Stomach (tissue), 9 donors: ENCODE results near the gene ZBED6. TPM values are rescaled to one million over a fixed set of nuclear protein-coding genes. Genes with fewer than 3 reads are reported as not detected.

ENCODE experiments used
- DNase-seq, 2 donors: peaks; one replicate each; pipeline versions ENCODE4 v3.0.0 to v3.0.0-alpha.2; 2013 to 2019
- H3K27ac ChIP-seq, 5 donors: fragments of 200-600 bp in 4 of 5; sonication (generic) in 4 of 5; one replicate each; pipeline ENCODE4 v1.5.1; 2013 to 2019; ENCODE audit warnings: mild to moderate bottlenecking in 1 of 5, moderate library complexity in 1 of 5
- H3K27me3 ChIP-seq, 3 donors: fragments of 200-600 bp; sonication (generic); one replicate each; pipeline ENCODE4 v1.5.1; 2017 to 2019; ENCODE audit warnings: mixed run types in 1 of 3
- H3K36me3 ChIP-seq, 4 donors: fragments of 200-600 bp; sonication (generic); 1 replicate in 3 of 4; 2 replicates in 1 of 4; pipeline ENCODE4 v1.5.1; 2016 to 2019
- H3K4me1 ChIP-seq, 4 donors: fragments of 200-600 bp; sonication (generic); one replicate each; pipeline ENCODE4 v1.5.1; 2016 to 2019
- H3K4me3 ChIP-seq, 4 donors: fragments of 200-600 bp; sonication (generic) in 3 of 4; one replicate each; pipeline ENCODE4 v1.5.1; 2016 to 2019; ENCODE audit warnings: mild to moderate bottlenecking in 1 of 4
- H3K9me3 ChIP-seq, 4 donors: fragments of 200-600 bp; sonication (generic); one replicate each; pipeline ENCODE4 v1.5.1; 2016 to 2019
- EP300 ChIP-seq: sonication (generic); formaldehyde crosslinking; IDR thresholded peaks from one replicate; pipeline ENCODE4 v1.6.1; 2017; ENCODE audit warnings: antibody characterized with exemption
- POLR2A ChIP-seq, 4 donors: fragments of 450-650 bp; IDR thresholded peaks; one replicate each; pipeline ENCODE4 v1.6.1; 2016; ENCODE audit warnings: antibody characterized with exemption in 4 of 4, control low read depth in 2 of 4, mild to moderate bottlenecking in 1 of 4, moderate library complexity in 1 of 4
- POLR2AphosphoS5 ChIP-seq, 3 donors: sonication (generic); formaldehyde crosslinking; IDR thresholded peaks; one replicate each; pipeline ENCODE4 v1.6.1; 2016; ENCODE audit warnings: antibody characterized with exemption in 3 of 3
- WGBS, 5 donors: extraction: QIAGEN DNeasy Blood & Tissue Kit in 3 of 5; methylation state at CpG; one replicate each; pipeline versions ENCODE4 v1.1.5 to v1.1.7; 2013 to 2018; 5-methylcytosine and 5-hydroxymethylcytosine counted together
- intact Hi-C: fragments of 100-400 bp; cut with DNase I; formaldehyde crosslinking; loops from one replicate; pipeline ENCODE4 v1.15.1; 2023; ENCODE audit warnings: low total_unique reads
- polyA plus RNA-seq, 3 donors: library from polyadenylated mRNA; stranded (reverse); fragments of 200-250 nt; gene quantifications; one replicate each; pipeline ENCODE4 v1.2.3, GENCODE V29; 2013
- total RNA-seq, 5 donors: library from RNA; depleted of rRNA; stranded (reverse); fragments of >200 nt; gene quantifications; one replicate each; pipeline versions ENCODE4 v1.1.0 to v1.2.3, GENCODE V29; 2014 to 2016
- TF ChIP-seq, protein P1 (sequence below), 7 experiments: fragments of 450-650 bp in 4 of 7; fragments of 200-600 bp in 3 of 7; sonication (generic) in 3 of 7; IDR thresholded peaks; one replicate each; pipeline ENCODE4 v1.5.1; 2016 to 2019; ENCODE audit warnings: antibody characterized with exemption in 7 of 7, control low read depth in 2 of 7, mild to moderate bottlenecking in 1 of 7
- donor health status: healthy with polysubstance abuse.
- donor health status: Bipolar disorder and iron deficiency.
- donor health status: healthy.

Gene ZBED6
- total and polyA plus RNA-seq, 8 donors: 0.13 to 38.6 (median 15.4) TPM

DNA sequence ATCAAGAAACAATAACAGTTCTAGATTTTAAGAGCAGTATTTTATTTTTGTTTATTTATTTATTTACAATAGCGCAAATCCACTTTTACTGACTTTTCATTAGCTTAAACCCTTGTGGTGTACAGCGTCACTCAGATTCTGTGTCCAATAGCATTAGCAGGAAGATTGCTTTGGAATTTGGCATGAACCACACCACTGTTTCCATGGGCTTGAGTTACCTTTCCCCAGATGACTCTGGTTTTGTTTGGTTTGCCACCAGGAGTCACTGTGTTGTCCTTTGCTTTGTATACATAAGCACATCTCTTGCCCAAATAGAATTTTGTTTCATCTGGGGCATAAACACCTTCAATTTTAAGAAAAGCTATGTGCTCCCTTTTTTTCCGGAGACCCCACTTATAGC, 40.1 kb downstream of the ZBED6 start:
- TF ChIP-seq POLR2A (IDR thresholded peaks at IDR 0.05) (no peak), POLR2AphosphoS5 (IDR thresholded peaks at IDR 0.05) (no peak), EP300 (no peak)
- TF ChIP-seq, protein P1, sequence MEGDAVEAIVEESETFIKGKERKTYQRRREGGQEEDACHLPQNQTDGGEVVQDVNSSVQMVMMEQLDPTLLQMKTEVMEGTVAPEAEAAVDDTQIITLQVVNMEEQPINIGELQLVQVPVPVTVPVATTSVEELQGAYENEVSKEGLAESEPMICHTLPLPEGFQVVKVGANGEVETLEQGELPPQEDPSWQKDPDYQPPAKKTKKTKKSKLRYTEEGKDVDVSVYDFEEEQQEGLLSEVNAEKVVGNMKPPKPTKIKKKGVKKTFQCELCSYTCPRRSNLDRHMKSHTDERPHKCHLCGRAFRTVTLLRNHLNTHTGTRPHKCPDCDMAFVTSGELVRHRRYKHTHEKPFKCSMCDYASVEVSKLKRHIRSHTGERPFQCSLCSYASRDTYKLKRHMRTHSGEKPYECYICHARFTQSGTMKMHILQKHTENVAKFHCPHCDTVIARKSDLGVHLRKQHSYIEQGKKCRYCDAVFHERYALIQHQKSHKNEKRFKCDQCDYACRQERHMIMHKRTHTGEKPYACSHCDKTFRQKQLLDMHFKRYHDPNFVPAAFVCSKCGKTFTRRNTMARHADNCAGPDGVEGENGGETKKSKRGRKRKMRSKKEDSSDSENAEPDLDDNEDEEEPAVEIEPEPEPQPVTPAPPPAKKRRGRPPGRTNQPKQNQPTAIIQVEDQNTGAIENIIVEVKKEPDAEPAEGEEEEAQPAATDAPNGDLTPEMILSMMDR (IDR thresholded peaks at IDR 0.05): no peak
- WGBS, 5 donors: 96 to 99% (median 98%) methylated on average over 3 of the region's 3 CpGs
- Histone ChIP-seq H3K9me3 (no peaks in the 10 kb centered on the region), H3K27ac (no peak overlapping the region), H3K36me3 (peaks cover 72 to 100% (median 100%) of the 10 kb centered on the region in 4 donors), H3K4me3 (no peak overlapping the region), H3K4me1 (no peaks in the 10 kb centered on the region), H3K27me3 (no peaks in the 10 kb centered on the region)
- intact Hi-C loops: no loop called here
- no peak for DNase-seq

DNA sequence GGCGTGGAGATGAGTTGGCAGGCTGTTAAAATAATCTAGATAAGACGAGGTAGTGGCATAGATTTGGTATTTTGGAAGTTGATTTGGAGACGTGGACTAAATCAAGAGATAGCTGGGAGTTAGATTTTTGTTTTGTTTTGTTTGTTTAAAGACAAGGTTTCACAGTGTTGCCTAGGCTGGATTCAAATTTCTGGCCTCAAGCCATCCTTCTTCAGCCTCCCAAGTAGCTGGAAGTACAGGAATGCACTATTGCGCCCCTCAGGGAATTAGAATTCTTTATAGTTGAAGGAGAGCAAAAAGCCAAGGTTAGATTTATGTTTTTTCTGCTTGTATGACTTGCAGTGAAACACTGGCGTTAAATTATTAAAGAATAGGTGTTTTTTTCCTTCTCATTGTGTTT, 43.7 kb downstream of the ZBED6 start:
- intact Hi-C loops: no loop called here
- 51 to 62% (median 58%) methylated on average over 5 of the region's 5 CpGs for WGBS, 5 donors
- H3K27ac ChIP-seq: no peak overlapping the region
- TF ChIP-seq EP300 (no peak), POLR2AphosphoS5 (IDR thresholded peaks at IDR 0.05) (no peak), POLR2A (IDR thresholded peaks at IDR 0.05) (no peak)
- TF ChIP-seq, protein P1 (IDR thresholded peaks at IDR 0.05): no peak
- DNase-seq: peak in 1 of 2 donors; percentile 46
- no peak overlapping the region for H3K4me3 ChIP-seq
- H3K4me1 ChIP-seq: no peaks in the 10 kb centered on the region
- no peaks in the 10 kb centered on the region for H3K9me3 ChIP-seq
- H3K27me3 ChIP-seq: no peaks in the 10 kb centered on the region
- H3K36me3 ChIP-seq: peaks cover 62 to 100% (median 99%) of the 10 kb centered on the region in 4 donors

DNA sequence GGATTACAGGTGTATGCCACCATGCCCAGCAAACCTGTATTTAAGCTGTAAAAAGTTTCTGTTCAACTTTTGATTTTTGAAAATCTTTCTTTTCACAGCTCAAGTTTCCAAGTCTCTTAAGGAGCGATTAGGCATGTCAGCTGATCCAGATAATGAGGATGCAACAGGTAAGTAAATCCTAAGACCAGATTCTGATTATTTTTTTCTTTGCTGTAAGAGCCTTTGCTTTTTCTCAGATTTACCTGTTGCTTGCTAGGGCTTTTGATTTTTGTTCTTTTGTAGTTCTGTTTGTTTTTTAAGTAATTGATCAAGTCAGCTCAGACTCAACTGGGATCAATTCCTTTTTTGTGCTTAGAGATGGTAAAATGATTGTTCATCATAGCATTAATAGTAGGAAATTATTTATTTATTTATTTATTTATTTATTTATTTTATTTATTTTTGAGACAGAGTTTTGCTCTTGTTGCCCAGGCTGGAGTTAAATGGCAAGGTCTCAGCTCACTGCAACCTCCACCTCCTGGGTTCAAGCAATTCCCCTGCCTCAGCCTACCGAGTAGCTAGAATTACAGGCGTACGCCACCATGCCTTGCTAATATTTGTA, 44.9 kb downstream of the ZBED6 start:
- 96 to 100% (median 98%) methylated on average over 4 of the region's 4 CpGs for WGBS, 5 donors
- no peak overlapping the region for H3K4me3 ChIP-seq
- TF ChIP-seq EP300: no peak
- TF ChIP-seq, protein P1 (IDR thresholded peaks at IDR 0.05): no peak
- no peak for TF ChIP-seq POLR2AphosphoS5 (IDR thresholded peaks at IDR 0.05)
- no peak for TF ChIP-seq POLR2A (IDR thresholded peaks at IDR 0.05)
- H3K4me1 ChIP-seq: no peaks in the 10 kb centered on the region
- H3K9me3 ChIP-seq: no peaks in the 10 kb centered on the region
- H3K36me3 ChIP-seq: peaks cover 52 to 100% (median 99%) of the 10 kb centered on the region in 4 donors
- no peak for DNase-seq
- intact Hi-C loops: no loop called here
- H3K27me3 ChIP-seq: no peaks in the 10 kb centered on the region
- H3K27ac ChIP-seq: no peak overlapping the region

DNA sequence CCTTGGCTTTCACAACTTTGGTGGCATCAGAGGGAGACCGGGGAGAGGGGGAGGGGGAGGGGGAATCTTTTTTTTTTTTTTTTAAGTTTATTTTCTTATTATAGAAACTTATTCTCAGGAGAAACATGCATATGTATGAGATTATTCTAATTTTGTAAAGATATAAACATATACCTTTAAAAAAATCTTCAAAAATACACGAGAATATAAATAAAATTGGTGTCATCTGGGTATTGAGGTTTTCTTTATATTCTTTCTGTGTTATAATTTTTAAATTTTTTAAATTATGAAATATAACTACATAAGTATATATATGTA, 47.1 kb downstream of the ZBED6 start:
- Histone ChIP-seq H3K27me3 (no peaks in the 10 kb centered on the region), H3K4me3 (no peak overlapping the region), H3K27ac (no peak overlapping the region), H3K9me3 (no peaks in the 10 kb centered on the region), H3K36me3 (peaks cover 50 to 100% (median 99%) of the 10 kb centered on the region in 4 donors), H3K4me1 (no peaks in the 10 kb centered on the region)
- no peak for DNase-seq
- intact Hi-C loops: no loop called here
- TF ChIP-seq POLR2AphosphoS5 (IDR thresholded peaks at IDR 0.05): no peak
- TF ChIP-seq EP300: no peak
- TF ChIP-seq POLR2A (IDR thresholded peaks at IDR 0.05): no peak
- TF ChIP-seq, protein P1 (IDR thresholded peaks at IDR 0.05): no peak
- WGBS, 5 donors: 85 to 100% (median 93%) methylated on average over 2 of the region's 2 CpGs
